H1 (cell line): ENCODE results near the gene PSD2. TPM values are rescaled to one million over a fixed set of nuclear protein-coding genes. Genes with fewer than 3 reads are reported as not detected.

ENCODE experiments used
- CTCF ChIA-PET: fragments of 300-600 bp; sonication (Branson Sonifier 250); formaldehyde crosslinking; loops from one replicate; lab custom pipeline; 2021; ENCODE audit not compliant: partially characterized antibody; lab: Charles Lee
- POLR2A ChIA-PET: fragments of 300-600 bp; sonication (Branson Sonifier 250); formaldehyde crosslinking; loops from one replicate; lab custom pipeline; 2021; ENCODE audit warnings: inconsistent platforms; ENCODE audit not compliant: partially characterized antibody; lab: Charles Lee
- DNase-seq, 2 experiments: peaks; one replicate each; pipeline versions ENCODE4 v3.0.0 to v3.0.0-alpha.2; 2010 to 2022; ENCODE audit warnings: low spot score in 2 of 2, low read depth in 1 of 2, mixed read lengths in 1 of 2
- FAIRE-seq: peaks from 2 replicates; lab custom pipeline; 2011; peaks lifted over from hg19 to GRCh38; lab: Jason Lieb, UNC
- H2AFZ ChIP-seq: 2 replicates; pipeline ENCODE4 v1.8.1; 2012; ENCODE audit warnings: low read length, inconsistent platforms
- H2AK5ac ChIP-seq: 2 replicates; pipeline ENCODE4 v1.6.1; 2013; ENCODE audit warnings: low read depth, low read length
- H2BK120ac ChIP-seq: replicated peaks from 2 replicates; pipeline ENCODE3; 2013; ENCODE audit warnings: low read depth, low read length, inconsistent platforms
- H2BK12ac ChIP-seq: 2 replicates; pipeline ENCODE4 v1.6.1; 2013; ENCODE audit warnings: low read depth, low read length
- H2BK15ac ChIP-seq: 2 replicates; pipeline ENCODE4 v1.6.1; 2013; ENCODE audit warnings: low read length
- H2BK20ac ChIP-seq: 2 replicates; pipeline ENCODE4 v1.6.1; 2013; ENCODE audit warnings: low read length
- H2BK5ac ChIP-seq: 2 replicates; pipeline ENCODE4 v1.6.1; 2013; ENCODE audit warnings: low read depth, low read length
- H3K14ac ChIP-seq: 2 replicates; pipeline ENCODE4 v1.6.1; 2013; ENCODE audit warnings: inconsistent platforms; ENCODE audit not compliant: insufficient read length
- H3K18ac ChIP-seq: 2 replicates; pipeline ENCODE4 v1.6.1; 2013; ENCODE audit warnings: low read length; ENCODE audit errors: extremely low read depth
- H3K23ac ChIP-seq: 2 replicates; pipeline ENCODE4 v1.6.1; 2013; ENCODE audit warnings: inconsistent platforms; ENCODE audit not compliant: insufficient read length
- H3K23me2 ChIP-seq: 2 replicates; pipeline ENCODE4 v1.6.1; 2013; ENCODE audit warnings: low read depth, low read length
- H3K27ac ChIP-seq: 2 replicates; pipeline ENCODE4 v1.6.1; 2011; ENCODE audit warnings: low read depth, low read length, inconsistent platforms
- H3K27me3 ChIP-seq, 4 experiments: replicated peaks in 1 of 4; 1 replicate in 1 of 4; 2 replicates in 3 of 4; pipeline versions ENCODE4 v1.6.1 to v1.8.1; 2011 to 2013; ENCODE audit warnings: low read length in 3 of 4, mild to moderate bottlenecking in 3 of 4, inconsistent platforms in 2 of 4, mixed read lengths in 2 of 4, moderate library complexity in 1 of 4; ENCODE audit not compliant: control insufficient read depth in 3 of 4, insufficient read depth in 3 of 4; ENCODE audit errors: extremely low read depth in 1 of 4
- H3K36me3 ChIP-seq, 4 experiments: 2 replicates each; pipeline versions ENCODE4 v1.6.1 to v1.8.1; 2011 to 2013; ENCODE audit warnings: mild to moderate bottlenecking in 4 of 4, low read length in 3 of 4, moderate library complexity in 2 of 4, control low read depth in 1 of 4, inconsistent platforms in 1 of 4; ENCODE audit not compliant: insufficient read depth in 4 of 4, control insufficient read depth in 2 of 4
- H3K4ac ChIP-seq: replicated peaks from 2 replicates; pipeline ENCODE3; 2013; ENCODE audit warnings: low read length, low read depth, mixed read lengths, inconsistent platforms; ENCODE audit not compliant: insufficient read length
- H3K4me1 ChIP-seq, 4 experiments: replicated peaks in 1 of 4; 1 replicate in 1 of 4; 2 replicates in 3 of 4; pipeline versions ENCODE4 v1.6.1 to v1.8.1; 2011 to 2013; ENCODE audit warnings: low read length in 3 of 4, inconsistent platforms in 2 of 4, mixed read lengths in 1 of 4; ENCODE audit not compliant: insufficient read depth in 4 of 4, control insufficient read depth in 3 of 4
- H3K4me2 ChIP-seq, 2 experiments: 2 replicates each; pipeline versions ENCODE4 v1.6.1 to v1.8.1; 2011 to 2013; ENCODE audit warnings: low read depth in 2 of 2, low read length in 2 of 2, control low read depth in 1 of 2, inconsistent platforms in 1 of 2, mild to moderate bottlenecking in 1 of 2; ENCODE audit not compliant: insufficient read depth in 1 of 2
- H3K4me3 ChIP-seq, 4 experiments: fragments of 200-600, 300-600 bp in 1 of 4; sonication (generic), shearing (Covaris generic), sonication (Bioruptor Twin) in 1 of 4; 2 replicates each; pipeline versions ENCODE4 v1.5.1 to v1.8.1; 2011 to 2016; ENCODE audit warnings: low read length in 4 of 4, low read depth in 3 of 4, control low read depth in 2 of 4, inconsistent platforms in 2 of 4, mild to moderate bottlenecking in 2 of 4, mixed read lengths in 1 of 4, moderate library complexity in 1 of 4; ENCODE audit not compliant: insufficient read depth in 2 of 4; ENCODE audit errors: extremely low read depth in 1 of 4
- H3K56ac ChIP-seq: replicated peaks from 2 replicates; pipeline ENCODE3; 2013; ENCODE audit warnings: low read depth, mild to moderate bottlenecking, mixed read lengths, low read length, inconsistent platforms; ENCODE audit not compliant: insufficient read length
- H3K79me1 ChIP-seq: 2 replicates; pipeline ENCODE4 v1.6.1; 2013; ENCODE audit warnings: low read depth, low read length, control low read depth
- H3K79me2 ChIP-seq, 2 experiments: 2 replicates each; pipeline versions ENCODE4 v1.6.1 to v1.8.1; 2012 to 2013; ENCODE audit warnings: low read length in 2 of 2, mild to moderate bottlenecking in 2 of 2, inconsistent platforms in 1 of 2; ENCODE audit not compliant: insufficient read depth in 2 of 2, control insufficient read depth in 1 of 2
- H3K9ac ChIP-seq, 4 experiments: replicated peaks in 1 of 4; 1 replicate in 1 of 4; 2 replicates in 3 of 4; pipeline versions ENCODE4 v1.6.1 to v1.8.1; 2011 to 2013; ENCODE audit warnings: low read depth in 3 of 4, low read length in 3 of 4, control low read depth in 2 of 4, mild to moderate bottlenecking in 2 of 4, moderate library complexity in 2 of 4, inconsistent platforms in 1 of 4; ENCODE audit errors: extremely low read depth in 1 of 4
- H3K9me3 ChIP-seq, 2 experiments: 2 replicates each; pipeline versions ENCODE4 v1.6.1 to v1.8.1; 2012 to 2013; ENCODE audit warnings: mild to moderate bottlenecking in 2 of 2, moderate library complexity in 2 of 2, control low read depth in 1 of 2, inconsistent platforms in 1 of 2, low read depth in 1 of 2, low read length in 1 of 2, mixed read lengths in 1 of 2; ENCODE audit not compliant: insufficient read depth in 2 of 2
- H4K20me1 ChIP-seq, 2 experiments: replicated peaks in 1 of 2; 2 replicates each; pipeline versions ENCODE3 to v1.8.1; 2011 to 2013; ENCODE audit warnings: inconsistent platforms in 2 of 2, low read length in 2 of 2, mild to moderate bottlenecking in 1 of 2; ENCODE audit not compliant: insufficient read depth in 2 of 2, control insufficient read depth in 1 of 2
- H4K5ac ChIP-seq: 2 replicates; pipeline ENCODE4 v1.6.1; 2013; ENCODE audit warnings: low read length, low read depth, mixed read lengths, inconsistent platforms; ENCODE audit not compliant: insufficient read length
- H4K8ac ChIP-seq: 2 replicates; pipeline ENCODE4 v1.8.0; 2013; ENCODE audit warnings: mild to moderate bottlenecking, moderate library complexity, low read length, inconsistent platforms; ENCODE audit not compliant: insufficient read depth; ENCODE audit errors: extremely low read depth
- H4K91ac ChIP-seq: replicated peaks from 2 replicates; pipeline ENCODE3; 2013; ENCODE audit warnings: low read length, mixed read lengths, inconsistent platforms; ENCODE audit not compliant: insufficient read length
- ASH2L ChIP-seq: fragments of 200-600, 300-600 bp; sonication (generic); IDR thresholded peaks from one replicate; pipeline ENCODE4 v1.7.1; 2017; ENCODE audit warnings: low read length
- BCL11A ChIP-seq, 2 experiments: IDR thresholded peaks; one replicate each; pipeline ENCODE4 v1.6.1; 2011; ENCODE audit warnings: low read depth in 2 of 2, low read length in 2 of 2, mild to moderate bottlenecking in 2 of 2
- HDAC6 ChIP-seq: IDR thresholded peaks from one replicate; pipeline ENCODE4 v1.7.1; 2012; ENCODE audit warnings: low read depth, mild to moderate bottlenecking, inconsistent platforms, low read length, moderate library complexity
- MAFK ChIP-seq: IDR thresholded peaks from 2 replicates; pipeline ENCODE4 v1.6.1; 2012; ENCODE audit warnings: low read depth, mild to moderate bottlenecking, improper control_type of control experiment, low read length
- NRF1 ChIP-seq: IDR thresholded peaks from 2 replicates; pipeline ENCODE4 v1.6.1; 2011; ENCODE audit warnings: mild to moderate bottlenecking, low read depth, low read length, improper control_type of control experiment
- POU5F1 ChIP-seq: IDR thresholded peaks from 2 replicates; pipeline ENCODE4 v1.6.1; 2011; ENCODE audit warnings: low read depth, mild to moderate bottlenecking, low read length, moderate library complexity
- RFX5 ChIP-seq: IDR thresholded peaks from 2 replicates; pipeline ENCODE4 v1.6.1; 2011; ENCODE audit warnings: low read depth, low read length, improper control_type of control experiment, borderline replicate concordance
- SP2 ChIP-seq: IDR thresholded peaks from 2 replicates; pipeline ENCODE4 v1.6.1; 2012; ENCODE audit warnings: mild to moderate bottlenecking, low read length, inconsistent platforms
- SP4 ChIP-seq: IDR thresholded peaks from 2 replicates; pipeline ENCODE4 v1.6.1; 2012; ENCODE audit warnings: low read length, inconsistent platforms
- SRF ChIP-seq: IDR thresholded peaks from 2 replicates; pipeline ENCODE4 v1.6.1; 2011; ENCODE audit warnings: mild to moderate bottlenecking, low read depth, low read length, moderate library complexity
- SUZ12 ChIP-seq: fragments of 200-600 bp; sonication (generic); IDR thresholded peaks from 2 replicates; pipeline ENCODE4 v1.6.1; 2012; ENCODE audit warnings: mild to moderate bottlenecking, inconsistent platforms, low read length, moderate library complexity, mixed read lengths
- TAF7 ChIP-seq: optimal IDR thresholded peaks from 2 replicates; pipeline ENCODE3; 2011; ENCODE audit warnings: low read depth, mild to moderate bottlenecking, inconsistent platforms, low read length, moderate library complexity, borderline replicate concordance
- WGBS, 2 experiments: shearing (Covaris generic) in 1 of 2; methylation state at CpG; one replicate each; pipeline versions ENCODE4 v1.1.6 to v1.1.7; 2013 to 2015; ENCODE audit warnings: low lambda C conversion rate in 2 of 2, mixed read lengths in 2 of 2, inconsistent platforms in 1 of 2, low coverage in 1 of 2, missing lambda C conversion rate in 1 of 2; ENCODE audit not compliant: insufficient replicate concordance in 2 of 2, insufficient coverage in 1 of 2, insufficient read length in 1 of 2; ENCODE audit errors: extremely low coverage in 1 of 2, missing lambda C conversion rate in 1 of 2; 5-methylcytosine and 5-hydroxymethylcytosine counted together
- polyA plus RNA-seq, 7 experiments: library from polyadenylated mRNA; depleted of rRNA in 3 of 7; stranded (reverse) in 5 of 7; unstranded in 2 of 7; fragments of >200 nt in 5 of 7; fragments of 200-250 nt in 2 of 7; gene quantifications; 1 replicate in 5 of 7; 2 replicates in 1 of 7; 4 replicates in 1 of 7; pipeline versions ENCODE4 v1.2.1 to v1.2.3, GENCODE V29; 2011 to 2013; ENCODE audit warnings: missing spikeins in 2 of 7, mixed read lengths in 2 of 7
- total RNA-seq: library from RNA; stranded (reverse); fragmentation: NEBNext Ultra II Directional; extraction: Animal tissue kit (Norgen Biotek cat#: 25700); gene quantifications from 2 replicates; pipeline ENCODE4 v1.2.1, GENCODE V29; 2021
- TF ChIP-seq, protein P1 (sequence below), 3 experiments: IDR thresholded peaks; 1 replicate in 2 of 3; 2 replicates in 1 of 3; pipeline versions ENCODE4 v1.5.1 to v1.6.1; 2011; ENCODE audit warnings: low read length in 3 of 3, mild to moderate bottlenecking in 3 of 3, inconsistent platforms in 2 of 3, low read depth in 1 of 3, moderate library complexity in 1 of 3; ENCODE audit not compliant: insufficient read depth in 1 of 3; ENCODE audit errors: control extremely low read depth in 1 of 3

PSD2 gene
- total and polyA plus RNA-seq, 2 of the 8 experiments (the other 6 are each of a cell fraction or from before 2014, with no cell fraction given) = 0.06 to 0.14 TPM

DNA sequence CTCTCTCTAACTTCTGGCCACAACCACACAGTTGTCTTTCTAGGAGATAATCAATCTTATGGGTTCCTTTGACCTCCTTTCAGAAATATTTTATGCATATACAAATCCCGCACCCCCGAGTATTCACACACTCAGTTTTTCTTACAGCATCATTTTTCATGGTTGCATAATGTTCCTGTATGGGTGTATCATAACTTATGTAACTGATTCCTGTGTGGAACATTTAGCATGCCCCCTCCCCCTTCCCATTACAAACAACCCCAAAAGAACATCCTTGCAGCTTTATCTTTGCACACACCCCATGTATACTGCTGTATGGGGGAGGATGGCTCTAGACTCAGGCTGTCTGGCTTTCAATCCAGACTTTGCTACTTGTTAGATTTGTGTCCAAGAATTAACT is 93.8 kb downstream of the PSD2 start:
- no peak overlapping the region for H4K5ac ChIP-seq
- 90% methylated on average over 2 of the region's 2 CpGs; no CpG with 5 or more reads in 1 of the 2 experiments for WGBS, 2 experiments
- CTCF ChIA-PET = interaction anchor here (0.9 to 7.3 kb wide), 5 partner anchors 13 to 79 kb away, joined by 3 to 67 read pairs (median 11); no protein-coding TSS in a partner anchor
- TF ChIP-seq BCL11A (IDR thresholded peaks at IDR 0.05; ENCODE audit: low read depth in 2 of 2, low read length in 2 of 2) (no peak), POU5F1 (no peak), HDAC6 (no peak), SUZ12 (no peak), MAFK (no peak), SP4 (no peak), SRF (no peak), NRF1 (no peak), ASH2L (no peak), TAF7 (no peak), RFX5 (no peak), SP2 (no peak)
- TF ChIP-seq, protein P1, sequence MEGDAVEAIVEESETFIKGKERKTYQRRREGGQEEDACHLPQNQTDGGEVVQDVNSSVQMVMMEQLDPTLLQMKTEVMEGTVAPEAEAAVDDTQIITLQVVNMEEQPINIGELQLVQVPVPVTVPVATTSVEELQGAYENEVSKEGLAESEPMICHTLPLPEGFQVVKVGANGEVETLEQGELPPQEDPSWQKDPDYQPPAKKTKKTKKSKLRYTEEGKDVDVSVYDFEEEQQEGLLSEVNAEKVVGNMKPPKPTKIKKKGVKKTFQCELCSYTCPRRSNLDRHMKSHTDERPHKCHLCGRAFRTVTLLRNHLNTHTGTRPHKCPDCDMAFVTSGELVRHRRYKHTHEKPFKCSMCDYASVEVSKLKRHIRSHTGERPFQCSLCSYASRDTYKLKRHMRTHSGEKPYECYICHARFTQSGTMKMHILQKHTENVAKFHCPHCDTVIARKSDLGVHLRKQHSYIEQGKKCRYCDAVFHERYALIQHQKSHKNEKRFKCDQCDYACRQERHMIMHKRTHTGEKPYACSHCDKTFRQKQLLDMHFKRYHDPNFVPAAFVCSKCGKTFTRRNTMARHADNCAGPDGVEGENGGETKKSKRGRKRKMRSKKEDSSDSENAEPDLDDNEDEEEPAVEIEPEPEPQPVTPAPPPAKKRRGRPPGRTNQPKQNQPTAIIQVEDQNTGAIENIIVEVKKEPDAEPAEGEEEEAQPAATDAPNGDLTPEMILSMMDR (IDR thresholded peaks at IDR 0.05; ENCODE audit: control extremely low read depth in 1 of 3, insufficient read depth in 1 of 3, low read depth in 1 of 3, low read length in 3 of 3) = no peak

More for the DNA sequence above, 93.8 kb downstream of the PSD2 start:
- no peak for FAIRE-seq
- no peak overlapping the region for H3K23ac ChIP-seq
- H3K4me1 ChIP-seq = no peaks in the 10 kb centered on the region
- no peak for DNase-seq
- no peak overlapping the region for H2BK12ac ChIP-seq
- H4K91ac ChIP-seq = no peak overlapping the region
- POLR2A ChIA-PET = no interaction called here
- H2BK20ac ChIP-seq = no peak overlapping the region
- no peak overlapping the region for H3K56ac ChIP-seq
- H2BK15ac ChIP-seq = no peak overlapping the region
- H2BK120ac ChIP-seq = no peak overlapping the region
- H3K4me3 ChIP-seq = no peak overlapping the region
- H3K23me2 ChIP-seq = no peaks in the 10 kb centered on the region
- no peaks in the 10 kb centered on the region for H3K79me2 ChIP-seq
- H3K9ac ChIP-seq = no peak overlapping the region
- no peak overlapping the region for H2BK5ac ChIP-seq
- no peaks in the 10 kb centered on the region for H4K20me1 ChIP-seq
- no peak overlapping the region for H3K4me2 ChIP-seq
- H3K4ac ChIP-seq = no peak overlapping the region
- no peak overlapping the region for H3K14ac ChIP-seq
- H3K27ac ChIP-seq = no peak overlapping the region
- no peak overlapping the region for H4K8ac ChIP-seq
- no peaks in the 10 kb centered on the region for H3K9me3 ChIP-seq
- no peak overlapping the region for H2AK5ac ChIP-seq
- H3K36me3 ChIP-seq = no peaks in the 10 kb centered on the region
- no peak overlapping the region for H3K18ac ChIP-seq
- no peak overlapping the region for H2AFZ ChIP-seq
- H3K27me3 ChIP-seq = peaks cover 0 to 2% (median under 1%) of the 10 kb centered on the region in 4 experiments; a peak in 4 of 7 replicates
- H3K79me1 ChIP-seq = peaks cover 2% of the 10 kb centered on the region; the same call in 1 of the 2 replicates
